Body of pancreas (tissue), 4 donors: Measurements from ENCODE around the gene ATF2.

Source experiments
- POLR2A ChIP-seq, 3 donors: fragments of 450-650 bp; IDR thresholded peaks; one replicate each; pipeline ENCODE4 v1.6.1; 2016; ENCODE audit warnings: antibody characterized with exemption in 3 of 3, mild to moderate bottlenecking in 2 of 3
- TF ChIP-seq, protein P1 (sequence below), 7 experiments: fragments of 450-650 bp in 4 of 7; fragments of 200-600 bp in 3 of 7; sonication (generic) in 3 of 7; IDR thresholded peaks; one replicate each; pipeline ENCODE4 v1.5.1; 2016 to 2019; ENCODE audit warnings: antibody characterized with exemption in 7 of 7

DNA sequence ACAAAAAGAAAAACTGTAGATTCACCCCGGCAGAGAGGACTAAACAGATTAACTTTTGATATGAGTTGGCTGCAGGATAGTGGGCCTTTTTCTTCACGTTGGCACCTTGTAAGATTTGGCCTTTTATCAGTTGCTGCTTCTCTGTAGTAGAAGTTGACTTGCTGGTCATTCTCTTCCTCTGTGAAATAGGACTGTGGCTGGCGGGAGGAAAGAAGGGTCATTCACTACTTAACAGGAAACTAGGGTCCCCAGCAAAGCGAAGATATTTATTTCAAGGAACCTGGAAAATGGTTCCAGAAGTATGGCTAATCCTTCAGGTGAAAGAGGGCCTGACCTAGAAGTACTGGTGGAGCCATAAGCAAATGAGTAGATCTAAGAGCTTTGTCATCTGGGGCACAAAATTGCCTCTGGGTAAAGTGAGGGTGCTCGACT is 13.9 kb upstream of the ATF2 start:
- no peak for TF ChIP-seq POLR2A (IDR thresholded peaks at IDR 0.05)
- TF ChIP-seq, protein P1, sequence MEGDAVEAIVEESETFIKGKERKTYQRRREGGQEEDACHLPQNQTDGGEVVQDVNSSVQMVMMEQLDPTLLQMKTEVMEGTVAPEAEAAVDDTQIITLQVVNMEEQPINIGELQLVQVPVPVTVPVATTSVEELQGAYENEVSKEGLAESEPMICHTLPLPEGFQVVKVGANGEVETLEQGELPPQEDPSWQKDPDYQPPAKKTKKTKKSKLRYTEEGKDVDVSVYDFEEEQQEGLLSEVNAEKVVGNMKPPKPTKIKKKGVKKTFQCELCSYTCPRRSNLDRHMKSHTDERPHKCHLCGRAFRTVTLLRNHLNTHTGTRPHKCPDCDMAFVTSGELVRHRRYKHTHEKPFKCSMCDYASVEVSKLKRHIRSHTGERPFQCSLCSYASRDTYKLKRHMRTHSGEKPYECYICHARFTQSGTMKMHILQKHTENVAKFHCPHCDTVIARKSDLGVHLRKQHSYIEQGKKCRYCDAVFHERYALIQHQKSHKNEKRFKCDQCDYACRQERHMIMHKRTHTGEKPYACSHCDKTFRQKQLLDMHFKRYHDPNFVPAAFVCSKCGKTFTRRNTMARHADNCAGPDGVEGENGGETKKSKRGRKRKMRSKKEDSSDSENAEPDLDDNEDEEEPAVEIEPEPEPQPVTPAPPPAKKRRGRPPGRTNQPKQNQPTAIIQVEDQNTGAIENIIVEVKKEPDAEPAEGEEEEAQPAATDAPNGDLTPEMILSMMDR (IDR thresholded peaks at IDR 0.05), result no peak
